Measurements from ENCODE around the gene NIFK. TPM values are rescaled to one million over a fixed set of nuclear protein-coding genes. Genes with fewer than 3 reads are reported as not detected.
"Not testable (repeated sequence)": the region's sequence is repeated elsewhere in the genome, so short reads cannot be mapped to it uniquely, and the experiment has no call there.

NIFK gene
- total RNA-seq, 1 donor from 2014 or later, result 36.4 TPM

- no peak overlapping the region for H3K4me3 ChIP-seq
- no peak overlapping the region for H3K27ac ChIP-seq
- H3K4me1 ChIP-seq, result no peaks in the 10 kb centered on the region
- H3K36me3 ChIP-seq, result no peaks in the 10 kb centered on the region
- no peak for TF ChIP-seq CTCF (IDR thresholded peaks at IDR 0.05)
- intact Hi-C loops (cut with DNase I), result no loop called here
- DNase-seq (no peak), ATAC-seq (no peak)
- no peaks in the 10 kb centered on the region for H3K27me3 ChIP-seq
- no peaks in the 10 kb centered on the region for H3K9me3 ChIP-seq
These were observed 4.8 kb upstream of the NIFK start for GRCh38 chr2:121741450-121741849.

GRCh38 chr2:121740973-121741372, 4.3 kb upstream of the NIFK start:
- Histone ChIP-seq H3K4me1 (no peaks in the 10 kb centered on the region), H3K27ac (no peak overlapping the region), H3K36me3 (no peaks in the 10 kb centered on the region), H3K4me3 (no peak overlapping the region), H3K27me3 (no peaks in the 10 kb centered on the region), H3K9me3 (no peaks in the 10 kb centered on the region)
- no peak for TF ChIP-seq CTCF (IDR thresholded peaks at IDR 0.05)
- DNase-seq (no peak), ATAC-seq (no peak)
- intact Hi-C loops (cut with DNase I), result no loop called here

GRCh38 chr2:121736140-121736461, 574 bp downstream of the NIFK start:
- intact Hi-C loops (cut with DNase I), result no loop called here
- Histone ChIP-seq H3K36me3 (peaks cover 41% of the 10 kb centered on the region), H3K4me3 (peak overlapping the region; percentile 69), H3K9me3 (no peaks in the 10 kb centered on the region), H3K27ac (peak overlapping the region; percentile 74), H3K27me3 (no peaks in the 10 kb centered on the region), H3K4me1 (peaks cover 11% of the 10 kb centered on the region)
- TF ChIP-seq CTCF (IDR thresholded peaks at IDR 0.05), result no peak
- ATAC-seq, result no peak
- DNase-seq, result no peak

- H3K9me3 ChIP-seq, result no peaks in the 10 kb centered on the region
- peaks cover 11% of the 10 kb centered on the region for H3K4me1 ChIP-seq
- peak overlapping the region; percentile 69 for H3K4me3 ChIP-seq
- H3K27ac ChIP-seq, result peak overlapping the region; percentile 74
- intact Hi-C loops (cut with DNase I), result no loop called here
- no peak for DNase-seq
- ATAC-seq, result no peak
- H3K36me3 ChIP-seq, result peaks cover 46% of the 10 kb centered on the region
- no peaks in the 10 kb centered on the region for H3K27me3 ChIP-seq
- no peak for TF ChIP-seq CTCF (IDR thresholded peaks at IDR 0.05)
These were observed 1.1 kb downstream of the NIFK start for GRCh38 chr2:121735518-121736074.

GRCh38 chr2:121734544-121734943, 2.1 kb downstream of the NIFK start:
- DNase-seq; H3K27ac ChIP-seq; H3K9me3 ChIP-seq; ATAC-seq; H3K4me3 ChIP-seq; intact Hi-C loops (cut with DNase I); H3K27me3 ChIP-seq: not testable (repeated sequence)
- H3K36me3 ChIP-seq, result peaks cover 57% of the 10 kb centered on the region
- H3K4me1 ChIP-seq, result peaks cover 11% of the 10 kb centered on the region

- TF ChIP-seq CTCF (IDR thresholded peaks at IDR 0.05), result no peak
- intact Hi-C loops (cut with DNase I), result no loop called here
- DNase-seq (no peak), ATAC-seq (no peak)
- no peak overlapping the region for H3K27ac ChIP-seq
- no peak overlapping the region for H3K4me3 ChIP-seq
- H3K4me1 ChIP-seq, result peaks cover 11% of the 10 kb centered on the region
- H3K9me3 ChIP-seq, result no peaks in the 10 kb centered on the region
- no peaks in the 10 kb centered on the region for H3K27me3 ChIP-seq
- peaks cover 88% of the 10 kb centered on the region for H3K36me3 ChIP-seq
These were observed 5.3 kb downstream of the NIFK start for GRCh38 chr2:121731366-121731765.

All from upper lobe of right lung (tissue), 1 donor.